NOMO-1 (cell line): ENCODE measurements around the gene CILP.
"Not testable (repeated sequence)": the region's sequence is repeated elsewhere in the genome, so short reads cannot be mapped to it uniquely, and the experiment has no call there.

Experiments used
- DNase-seq, 2 experiments: peaks; one replicate each; lab custom pipeline; 2025; ENCODE audit not compliant: unreplicated experiment in 2 of 2; lab: John Stamatoyannopoulos, UW

Gene CILP

GRCh38 chr15:65197337-65197645 is 14.0 kb downstream of the CILP start:
- DNase-seq: no peak

DNA sequence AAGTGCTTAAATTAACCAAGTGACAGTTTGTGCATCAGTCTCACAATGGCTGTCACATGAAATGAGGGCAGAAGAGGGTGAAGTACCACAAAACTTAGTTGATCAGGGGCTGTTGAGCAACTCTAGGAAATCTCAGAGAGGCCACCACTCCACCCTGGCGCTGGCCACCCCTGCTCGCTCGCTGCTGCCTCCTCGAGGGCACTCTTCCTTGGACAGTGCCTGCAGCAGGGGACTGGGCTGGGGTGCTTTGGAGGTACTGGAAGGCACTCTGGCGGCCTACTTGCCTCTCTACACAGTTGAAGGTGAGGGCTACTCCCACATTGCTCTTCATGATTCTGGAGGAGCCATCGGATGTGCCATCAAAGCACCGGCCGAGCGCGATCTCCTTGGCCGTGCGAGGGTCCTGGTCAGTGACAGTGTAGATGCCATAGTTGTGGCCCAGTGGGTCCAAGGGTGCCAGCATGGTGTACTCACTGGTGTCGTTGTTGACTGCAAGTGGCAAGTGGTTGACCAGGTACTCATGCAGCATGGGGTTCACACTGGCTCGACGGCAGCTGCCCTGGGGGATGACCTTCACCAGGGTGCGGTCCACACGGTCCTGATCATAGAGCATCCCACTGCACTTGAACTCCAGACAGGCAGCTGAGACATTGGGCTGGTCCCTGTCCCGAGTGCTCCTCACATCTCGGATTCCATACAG is 14.5 kb downstream of the CILP start:
- DNase-seq: peak in 1 of 2 experiments; percentile 26

GRCh38 chr15:65195548-65195923 is 15.7 kb downstream of the CILP start:
- DNase-seq: no peak

DNA sequence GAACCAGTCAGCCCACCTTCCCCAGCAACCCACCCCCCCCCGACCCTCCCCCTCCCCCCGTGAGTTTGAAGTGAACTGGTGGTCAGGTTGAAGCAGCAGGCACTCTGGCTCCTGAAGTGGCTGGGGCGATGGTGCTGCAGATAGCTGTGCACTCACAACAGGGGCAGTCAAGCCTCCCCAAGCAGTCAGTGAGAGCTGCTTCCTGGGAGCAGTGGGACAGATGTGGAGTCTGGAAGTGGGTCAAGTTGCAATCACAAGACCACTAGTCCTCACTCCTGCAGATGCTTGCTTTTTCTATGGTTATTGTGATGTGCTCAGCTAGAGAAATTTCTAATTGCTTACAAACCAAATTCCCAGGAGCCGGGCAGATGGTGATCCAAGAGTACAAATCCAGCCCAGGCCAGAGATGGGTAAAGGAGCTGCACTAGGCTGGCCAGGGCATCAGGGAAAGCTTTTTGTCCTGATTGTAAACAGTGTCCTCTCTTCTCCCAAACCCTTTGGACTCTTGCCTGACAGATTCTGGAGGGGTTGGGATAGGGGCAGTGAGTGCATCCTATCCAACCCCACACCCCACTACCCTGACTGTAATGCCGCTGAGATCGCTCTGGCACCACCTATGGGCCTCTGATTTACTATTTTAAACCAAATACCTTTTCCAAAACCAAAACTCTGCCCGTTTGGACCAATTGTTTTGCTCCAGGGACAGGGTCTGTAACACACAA is 16.3 kb downstream of the CILP start:
- DNase-seq: no peak

GRCh38 chr15:65192016-65192415 is 19.3 kb downstream of the CILP start:
- no peak for DNase-seq

GRCh38 chr15:65189102-65189740 is 22.1 kb downstream of the CILP start:
- peak; percentile 34 to 38 for DNase-seq

- DNase-seq: not testable (repeated sequence)
Measured at GRCh38 chr15:65188472-65188871, 22.8 kb downstream of the CILP start.

DNA sequence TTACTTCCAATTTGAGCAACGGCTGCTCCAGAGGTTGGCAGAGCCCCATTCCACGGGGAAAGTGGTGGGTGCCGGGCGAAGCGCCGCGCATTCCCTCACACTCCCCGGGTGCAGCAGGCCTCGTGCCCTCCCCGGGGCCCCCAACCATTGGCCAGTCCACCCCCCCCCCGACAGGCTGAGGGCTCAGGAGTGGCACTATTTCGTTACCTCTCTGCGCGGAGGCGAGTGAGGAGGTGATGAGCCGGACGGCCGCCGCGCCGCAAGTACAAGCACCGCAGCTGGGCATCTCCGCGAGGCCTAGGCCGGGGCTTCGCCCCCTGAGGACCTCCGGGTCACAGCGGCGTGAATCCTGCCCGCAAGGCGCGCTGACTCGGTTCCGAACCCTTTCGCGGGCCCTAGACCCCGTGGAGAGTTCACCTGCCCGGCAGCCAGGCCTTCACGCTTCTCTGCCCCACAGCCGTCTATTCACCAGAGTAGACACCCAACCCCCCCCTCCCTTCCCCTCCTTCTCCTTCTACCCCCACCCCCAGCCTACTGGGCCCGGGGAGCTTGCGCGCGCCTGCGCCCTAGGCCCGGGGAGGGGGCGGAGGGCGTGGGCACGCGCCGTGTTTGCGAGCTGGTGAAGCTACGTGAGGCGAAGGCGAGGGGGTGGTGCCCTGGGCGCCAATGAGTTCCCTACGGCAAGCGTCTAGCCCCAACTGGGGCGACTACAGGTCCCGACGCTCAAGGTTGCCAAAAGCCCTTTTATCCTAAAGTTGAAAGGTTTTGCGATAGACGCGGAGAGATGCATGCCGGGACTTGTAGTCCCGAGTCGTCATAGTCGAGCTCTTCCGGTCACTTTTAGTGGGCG is 26.2 kb downstream of the CILP start, which contains the start of gene CLPX:
Gene CLPX, minus strand, starts transcription at position 475 of the 850 bp plus-strand sequence. Its CDS starts 189 bp downstream, at position 286.
- peak; percentile 95 to 97 for DNase-seq

GRCh38 chr15:65184305-65184867 is 26.9 kb downstream of the CILP start:
- peak; percentile 26 to 56 for DNase-seq

- DNase-seq: no peak
Measured at GRCh38 chr15:65183865-65184159, 27.5 kb downstream of the CILP start.

DNA sequence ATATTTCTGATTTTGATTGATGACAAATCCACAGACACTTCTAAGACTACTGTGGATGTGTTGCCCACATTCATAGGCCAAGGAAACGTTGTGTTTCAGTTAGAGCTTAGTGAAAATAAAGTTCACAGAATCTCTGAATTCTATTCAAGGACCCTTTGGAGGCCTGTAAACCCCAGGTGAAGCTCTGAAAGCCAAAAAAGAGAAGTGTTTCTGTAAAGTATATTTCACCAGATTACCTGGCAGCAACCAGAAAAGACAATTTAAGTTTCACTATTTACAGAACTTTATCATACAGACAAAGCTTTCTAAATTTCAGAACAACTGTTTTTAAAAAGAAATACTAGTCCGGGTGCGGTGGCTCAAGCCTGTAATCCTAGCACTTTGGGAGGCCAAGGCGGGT is 28.7 kb downstream of the CILP start:
- DNase-seq: no peak

- DNase-seq: not testable (repeated sequence)
Measured at GRCh38 chr15:65181582-65182353, 29.5 kb downstream of the CILP start.

DNA sequence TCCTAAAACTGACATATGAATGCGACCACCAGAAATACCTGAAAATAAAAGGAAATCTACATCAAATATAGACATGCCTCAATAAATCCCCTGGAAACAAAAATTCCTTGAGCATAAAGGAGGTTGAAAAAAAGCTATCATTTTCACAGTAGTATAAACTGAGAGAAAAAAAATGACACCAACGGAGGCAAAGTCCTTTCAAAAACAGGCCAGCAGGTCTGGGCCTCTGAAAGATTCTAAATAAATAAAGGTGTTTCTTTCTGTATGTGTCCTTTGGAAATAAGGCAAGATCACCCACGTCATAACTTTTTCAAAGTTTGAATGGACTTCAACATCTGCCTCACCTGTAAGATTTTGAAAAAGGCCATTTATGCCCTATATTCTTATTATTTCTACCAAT is 31.1 kb downstream of the CILP start:
- no peak for DNase-seq

GRCh38 chr15:65177901-65178300 is 33.4 kb downstream of the CILP start:
- no peak for DNase-seq

- DNase-seq: no peak
Measured at GRCh38 chr15:65176056-65176455, 35.2 kb downstream of the CILP start.

DNA sequence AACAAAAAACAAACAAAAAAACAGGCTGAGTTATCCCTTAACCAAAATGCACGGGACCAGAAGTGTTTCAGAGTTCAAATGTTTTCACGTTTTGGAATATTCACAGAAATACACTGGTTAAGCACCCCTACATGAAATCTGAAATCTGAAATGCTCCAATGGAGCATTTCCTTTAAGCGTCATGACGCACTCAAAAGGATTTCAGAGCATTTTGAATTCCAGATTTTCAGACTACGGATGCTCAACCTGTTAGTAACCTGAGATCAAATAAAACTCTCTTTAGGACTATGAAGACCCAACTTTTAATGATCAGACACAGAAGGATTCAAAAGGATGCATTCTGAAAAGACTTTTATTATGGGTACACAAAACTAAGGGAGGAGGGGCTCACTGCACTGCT is 35.8 kb downstream of the CILP start:
- no peak for DNase-seq

DNA sequence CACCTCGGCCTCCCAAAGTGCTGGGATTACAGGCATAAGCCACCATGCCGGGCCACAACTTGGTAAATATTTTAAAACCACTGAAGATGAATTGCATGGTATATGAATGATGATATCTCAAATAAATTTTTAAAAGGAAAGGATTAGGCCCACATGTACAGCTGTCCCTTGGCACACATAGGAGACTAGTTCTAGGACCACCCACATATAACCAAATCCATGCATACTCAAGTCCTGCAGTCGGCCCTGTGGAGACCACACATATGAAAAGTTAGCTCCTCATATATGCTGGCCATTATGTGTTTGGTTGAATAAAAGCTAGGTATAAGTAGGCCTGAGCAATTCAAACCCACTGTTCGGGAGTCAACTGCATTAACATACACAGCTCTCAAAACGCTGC is 36.8 kb downstream of the CILP start:
- DNase-seq: no peak

GRCh38 chr15:65172531-65172930 is 38.7 kb downstream of the CILP start:
- DNase-seq: no peak

DNA sequence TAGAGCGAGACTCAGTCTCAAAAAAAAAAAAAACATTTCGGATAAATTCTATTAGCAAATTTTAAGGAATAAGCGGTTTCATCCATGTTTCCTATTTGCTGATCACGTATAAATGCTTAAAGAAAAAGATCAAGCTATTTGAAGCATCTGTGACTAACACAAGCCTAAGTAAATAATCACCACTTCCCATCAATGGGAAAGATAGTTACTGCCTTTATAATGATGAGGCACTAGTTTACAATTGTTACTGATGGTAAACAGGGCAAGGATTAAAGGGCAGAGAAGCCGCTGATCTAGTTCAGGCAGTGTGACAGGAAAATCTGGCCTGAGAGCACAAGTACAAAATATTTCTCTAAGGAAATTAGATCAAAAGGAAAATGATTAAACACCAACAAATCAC is 39.8 kb downstream of the CILP start:
- DNase-seq: no peak

DNA sequence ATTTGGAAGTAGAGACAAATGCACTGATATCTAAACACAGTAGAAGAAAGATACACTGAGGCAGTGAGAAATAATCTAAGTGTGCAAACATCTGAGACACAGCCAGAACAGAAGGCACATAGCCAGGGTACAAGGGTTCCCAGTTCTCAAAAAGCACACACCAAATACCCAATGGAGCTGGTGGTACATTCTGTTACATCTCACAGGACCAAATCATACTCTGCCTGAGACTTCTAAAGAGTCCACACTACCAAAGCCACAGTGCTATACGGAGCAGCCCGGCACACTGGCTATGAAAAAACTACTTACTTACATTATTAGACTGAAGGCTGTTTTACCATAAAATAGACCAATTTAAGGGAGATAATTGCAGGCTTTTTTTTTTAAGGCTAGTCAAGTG is 45.4 kb downstream of the CILP start:
- no peak for DNase-seq
